Measurements from ENCODE around the gene CDH4. TPM values are rescaled to one million over a fixed set of nuclear protein-coding genes. Genes with fewer than 3 reads are reported as not detected.

CDH4 gene
- total and polyA plus RNA-seq, 2 donors (not counting 1 experiment from before 2014, with no cell fraction given) = not detected

DNA sequence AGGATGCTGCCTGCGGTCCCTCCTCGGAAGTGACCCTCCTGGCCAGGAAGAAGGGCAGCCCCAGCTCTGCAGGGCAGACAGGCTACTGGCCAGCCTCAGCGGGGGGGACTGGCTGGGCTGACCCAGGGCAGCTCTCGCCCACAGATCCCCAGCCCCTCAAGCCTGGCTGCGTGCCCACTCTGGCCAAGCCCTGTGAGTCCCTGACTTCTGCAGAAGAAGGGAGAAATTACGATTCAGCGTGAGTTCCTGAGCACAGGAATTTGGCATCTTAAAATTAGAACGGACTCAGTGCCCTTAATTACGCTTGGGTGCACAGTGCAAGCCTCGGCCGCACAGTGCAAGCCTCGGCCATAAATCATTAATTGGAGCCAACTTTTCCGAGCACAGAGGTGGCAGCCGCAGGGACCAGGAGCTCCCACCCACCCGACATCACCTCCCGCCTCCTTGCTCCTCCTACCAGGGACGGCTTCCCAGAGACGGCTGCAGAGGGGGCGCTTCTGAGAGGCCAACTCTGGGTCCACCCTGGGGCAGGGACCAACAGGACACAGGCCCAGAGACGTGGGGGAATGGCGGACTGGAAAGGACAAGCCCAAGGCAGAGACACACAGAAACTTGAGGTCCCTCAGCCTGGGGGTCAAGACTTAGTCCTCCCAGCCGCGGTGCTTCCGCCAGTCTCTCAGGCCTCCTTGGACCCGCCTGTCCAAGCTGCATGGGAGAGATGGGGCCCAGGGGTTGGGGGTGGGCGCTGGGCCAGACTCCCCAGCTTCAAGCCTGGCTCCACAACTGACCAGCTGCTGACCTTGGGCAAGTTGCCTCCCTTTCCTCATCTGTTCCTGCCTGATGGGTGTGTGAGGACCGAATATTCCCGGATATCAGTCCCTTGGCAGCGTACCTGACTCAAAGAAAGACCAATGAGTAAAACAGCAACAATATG is 648.2 kb downstream of the CDH4 start:
- WGBS (ENCODE audit: insufficient coverage) = 82% methylated on average over 25 of the region's 29 CpGs
- Histone ChIP-seq H3K27me3 (replicated peaks in 1 of 4; ENCODE audit: control extremely low read depth in 1 of 4, control insufficient read depth in 3 of 4, insufficient read depth in 4 of 4, low read length in 3 of 4) (no peaks in the 10 kb centered on the region), H3K79me2 (ENCODE audit: control insufficient read depth, insufficient read depth, low read length) (no peaks in the 10 kb centered on the region), H3K4me1 (ENCODE audit: control insufficient read depth in 2 of 2, insufficient read depth in 2 of 2, low read length in 2 of 2) (no peaks in the 10 kb centered on the region), H3K9me3 (ENCODE audit: control extremely low read depth in 1 of 3, control insufficient read depth in 2 of 3, insufficient read depth in 1 of 3, low read length in 2 of 3) (no peaks in the 10 kb centered on the region), H3K4me3 (ENCODE audit: control extremely low read depth in 1 of 5, extremely low read depth in 1 of 5, insufficient read depth in 1 of 5, low read depth in 2 of 5, low read length in 4 of 5) (no peak overlapping the region), H4K20me1 (ENCODE audit: control insufficient read depth, insufficient read depth, low read length, poor library complexity, severe bottlenecking) (no peaks in the 10 kb centered on the region), H3K36me3 (replicated peaks in 1 of 2; ENCODE audit: control extremely low read depth in 1 of 2, control insufficient read depth in 1 of 2, extremely low read depth in 1 of 2, insufficient read depth in 2 of 2, low read length in 1 of 2) (no peaks in the 10 kb centered on the region), H3K9ac (ENCODE audit: low read length) (no peak overlapping the region), H3K27ac (ENCODE audit: low read length in 2 of 2) (no peak overlapping the region), H3K4me2 (replicated peaks; ENCODE audit: low read depth, low read length, poor library complexity, severe bottlenecking) (no peak overlapping the region), H2AFZ (ENCODE audit: insufficient read depth, low read depth, low read length, poor library complexity, severe bottlenecking) (no peak overlapping the region)
- H3K27ac Mint-ChIP-seq = no peak overlapping the region
- POLR2A ChIA-PET = no interaction called here
- no peaks in the 10 kb centered on the region for H3K9me3 Mint-ChIP-seq (ENCODE audit: insufficient read depth)
- TF ChIP-seq, protein P1, sequence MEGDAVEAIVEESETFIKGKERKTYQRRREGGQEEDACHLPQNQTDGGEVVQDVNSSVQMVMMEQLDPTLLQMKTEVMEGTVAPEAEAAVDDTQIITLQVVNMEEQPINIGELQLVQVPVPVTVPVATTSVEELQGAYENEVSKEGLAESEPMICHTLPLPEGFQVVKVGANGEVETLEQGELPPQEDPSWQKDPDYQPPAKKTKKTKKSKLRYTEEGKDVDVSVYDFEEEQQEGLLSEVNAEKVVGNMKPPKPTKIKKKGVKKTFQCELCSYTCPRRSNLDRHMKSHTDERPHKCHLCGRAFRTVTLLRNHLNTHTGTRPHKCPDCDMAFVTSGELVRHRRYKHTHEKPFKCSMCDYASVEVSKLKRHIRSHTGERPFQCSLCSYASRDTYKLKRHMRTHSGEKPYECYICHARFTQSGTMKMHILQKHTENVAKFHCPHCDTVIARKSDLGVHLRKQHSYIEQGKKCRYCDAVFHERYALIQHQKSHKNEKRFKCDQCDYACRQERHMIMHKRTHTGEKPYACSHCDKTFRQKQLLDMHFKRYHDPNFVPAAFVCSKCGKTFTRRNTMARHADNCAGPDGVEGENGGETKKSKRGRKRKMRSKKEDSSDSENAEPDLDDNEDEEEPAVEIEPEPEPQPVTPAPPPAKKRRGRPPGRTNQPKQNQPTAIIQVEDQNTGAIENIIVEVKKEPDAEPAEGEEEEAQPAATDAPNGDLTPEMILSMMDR (IDR thresholded peaks at IDR 0.05) = no peak
- TF ChIP-seq EZH2 (IDR thresholded peaks at IDR 0.05; ENCODE audit: borderline replicate concordance, insufficient read depth, low read depth, low read length, poor library complexity, severe bottlenecking) = no peak
- no peak overlapping the region for H3K4me3 Mint-ChIP-seq
- no peak for DNase-seq
- intact Hi-C loops (cut with micrococcal nuclease) = no loop called here
- no peaks in the 10 kb centered on the region for H3K4me1 Mint-ChIP-seq
- peaks cover 3% of the 10 kb centered on the region for H3K27me3 Mint-ChIP-seq
- ATAC-seq (ENCODE audit: low read depth) = no peak
- CTCF ChIA-PET = no interaction called here

DNA sequence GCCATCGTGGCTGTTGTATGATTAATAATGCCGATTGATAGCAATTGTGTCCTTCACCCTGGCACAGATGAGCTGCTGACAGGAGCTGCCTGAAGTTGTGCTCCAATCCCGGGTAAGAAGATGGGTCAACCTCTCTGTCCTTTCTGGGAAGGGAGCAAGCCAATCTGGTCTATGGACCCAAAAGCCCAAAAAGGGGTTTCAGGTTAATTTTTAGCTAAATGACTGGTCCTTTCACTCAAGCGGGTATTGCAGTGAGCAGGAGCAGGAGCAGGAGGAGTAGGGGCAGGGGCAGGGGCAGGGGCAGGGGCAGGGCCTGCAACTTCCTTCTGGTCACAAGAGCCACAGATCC is 648.9 kb downstream of the CDH4 start:
- Histone ChIP-seq H3K4me2 (replicated peaks; ENCODE audit: low read depth, low read length, poor library complexity, severe bottlenecking) (no peak overlapping the region), H3K9me3 (ENCODE audit: control extremely low read depth in 1 of 3, control insufficient read depth in 2 of 3, insufficient read depth in 1 of 3, low read length in 2 of 3) (no peaks in the 10 kb centered on the region), H3K79me2 (ENCODE audit: control insufficient read depth, insufficient read depth, low read length) (no peaks in the 10 kb centered on the region), H3K4me1 (ENCODE audit: control insufficient read depth in 2 of 2, insufficient read depth in 2 of 2, low read length in 2 of 2) (no peaks in the 10 kb centered on the region), H2AFZ (ENCODE audit: insufficient read depth, low read depth, low read length, poor library complexity, severe bottlenecking) (no peak overlapping the region), H4K20me1 (ENCODE audit: control insufficient read depth, insufficient read depth, low read length, poor library complexity, severe bottlenecking) (no peaks in the 10 kb centered on the region), H3K27ac (ENCODE audit: low read length in 2 of 2) (no peak overlapping the region), H3K4me3 (ENCODE audit: control extremely low read depth in 1 of 5, extremely low read depth in 1 of 5, insufficient read depth in 1 of 5, low read depth in 2 of 5, low read length in 4 of 5) (no peak overlapping the region), H3K9ac (ENCODE audit: low read length) (no peak overlapping the region), H3K27me3 (replicated peaks in 1 of 4; ENCODE audit: control extremely low read depth in 1 of 4, control insufficient read depth in 3 of 4, insufficient read depth in 4 of 4, low read length in 3 of 4) (no peaks in the 10 kb centered on the region), H3K36me3 (replicated peaks in 1 of 2; ENCODE audit: control extremely low read depth in 1 of 2, control insufficient read depth in 1 of 2, extremely low read depth in 1 of 2, insufficient read depth in 2 of 2, low read length in 1 of 2) (no peaks in the 10 kb centered on the region)
- Mint-ChIP-seq H3K4me3 (no peak overlapping the region), H3K27ac (no peak overlapping the region), H3K9me3 (ENCODE audit: insufficient read depth) (no peaks in the 10 kb centered on the region), H3K27me3 (peaks cover 3% of the 10 kb centered on the region), H3K4me1 (no peaks in the 10 kb centered on the region)
- no peak for TF ChIP-seq EZH2 (IDR thresholded peaks at IDR 0.05; ENCODE audit: borderline replicate concordance, insufficient read depth, low read depth, low read length, poor library complexity, severe bottlenecking)
- TF ChIP-seq, protein P1 (IDR thresholded peaks at IDR 0.05) = no peak
- WGBS (ENCODE audit: insufficient coverage) = 93% methylated on average over 3 of the region's 4 CpGs
- POLR2A ChIA-PET = no interaction called here
- no peak for ATAC-seq (ENCODE audit: low read depth)
- CTCF ChIA-PET = no interaction called here
- intact Hi-C loops (cut with micrococcal nuclease) = no loop called here
- no peak for DNase-seq

Data from B cell (primary cell).